Stimulated activated CD4-positive, alpha-beta T cell treated with anti-CD3 and anti-CD28 coated beads, TNF-alpha, amount 100 ng/mL, for 48 hours (primary cell): ENCODE measurements around the gene IDS.

Source experiments
- DNase-seq, 3 donors: peaks; one replicate each; pipeline ENCODE4 v3.0.0-alpha.2; 2020; ENCODE audit warnings: low read depth in 3 of 3

The IDS gene

DNA sequence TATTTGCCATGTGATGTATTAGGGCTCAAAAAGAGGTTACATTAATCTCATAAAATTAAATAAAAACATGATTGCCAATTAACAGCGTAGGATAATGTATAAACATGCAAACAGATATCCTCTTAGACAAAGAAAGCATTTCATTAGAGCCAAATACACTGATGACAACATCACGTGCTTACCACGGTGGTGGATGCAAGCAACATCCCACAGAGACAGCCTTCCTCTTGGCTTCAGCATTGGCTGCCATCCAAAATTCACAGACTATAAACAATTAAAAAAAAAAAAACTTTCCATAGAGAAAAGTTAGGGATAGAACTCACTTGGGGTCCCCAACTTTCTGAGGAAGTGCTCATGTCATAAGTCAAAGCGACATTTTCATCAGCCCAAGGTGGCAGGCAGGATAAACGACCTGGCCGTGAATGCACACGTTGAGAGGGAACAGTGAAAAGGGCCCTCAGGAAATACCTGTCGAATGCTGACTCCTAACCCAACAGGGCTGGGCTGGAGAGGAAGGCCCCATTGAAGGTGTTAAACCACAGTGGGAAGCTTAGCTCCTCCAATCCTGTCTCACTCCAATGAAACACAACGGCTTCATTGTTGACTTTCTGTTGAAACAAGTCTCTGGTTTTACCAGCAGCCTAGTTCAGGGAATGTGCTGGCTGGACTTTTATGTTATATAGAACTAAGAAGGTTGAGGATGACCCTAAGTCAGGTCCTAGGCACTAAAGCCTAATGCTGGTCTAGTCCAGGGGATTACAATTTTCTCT is 48.4 kb downstream of the IDS start:
- DNase-seq: no peak

DNA sequence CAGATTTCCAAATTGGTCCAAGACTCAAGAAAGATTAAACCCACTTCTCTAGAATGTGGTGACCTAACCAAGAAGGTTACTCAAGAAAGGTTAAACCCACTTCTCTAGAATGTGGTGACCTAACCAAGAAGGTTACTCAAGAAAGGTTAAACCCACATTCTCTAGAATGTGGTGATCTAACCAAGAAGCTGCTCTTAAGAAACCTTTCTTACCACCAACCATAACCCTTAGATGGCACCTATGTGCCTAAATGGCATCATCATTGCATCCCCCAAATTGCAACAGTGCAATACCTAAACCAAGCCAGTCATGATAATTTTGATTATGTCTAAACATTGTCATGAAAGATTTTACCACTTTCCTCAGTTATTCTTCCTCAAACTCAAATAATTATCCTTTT is 49.2 kb downstream of the IDS start:
- DNase-seq: no peak

DNA sequence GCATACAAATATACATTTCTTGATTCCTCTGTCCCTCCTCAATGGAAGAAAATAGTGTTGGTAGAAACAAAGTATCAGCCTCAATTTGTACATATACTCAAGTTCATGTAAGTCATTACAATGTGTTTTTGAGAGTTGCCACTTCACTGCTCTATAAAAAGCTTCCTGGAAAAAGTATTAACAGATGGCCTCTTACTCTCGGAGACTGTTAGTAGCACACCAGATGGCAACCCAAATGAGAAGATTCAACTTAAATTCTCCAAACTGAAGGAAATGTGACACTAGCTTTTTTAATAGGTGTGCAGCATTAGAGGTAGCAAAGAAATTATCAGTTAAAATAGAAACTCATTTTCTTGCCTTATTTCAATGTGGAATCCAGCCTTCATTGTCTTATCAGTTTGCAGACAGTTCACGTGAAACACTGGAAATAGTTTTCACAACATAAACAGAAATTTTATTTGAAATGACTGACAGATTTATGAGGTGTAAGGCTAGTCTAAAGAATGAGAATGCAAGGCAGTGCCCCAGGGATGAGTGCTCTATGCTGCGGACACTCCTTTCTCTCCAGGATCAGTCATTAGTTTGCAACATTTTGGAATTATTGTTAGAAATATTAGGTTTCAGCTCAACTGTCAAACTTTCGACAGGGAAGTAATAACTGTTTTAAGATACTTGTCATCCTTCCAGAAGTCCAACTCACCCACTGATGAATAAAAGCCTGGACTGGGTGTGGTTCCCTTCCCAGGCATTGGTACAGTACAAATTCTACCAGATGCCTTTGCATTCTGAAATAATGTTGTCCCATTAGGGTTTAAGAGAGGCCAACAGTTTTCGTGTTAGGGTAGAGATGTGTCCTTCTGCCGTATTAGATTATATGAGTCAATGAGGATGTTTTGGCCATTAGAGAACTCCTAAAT is 50.9 kb downstream of the IDS start:
- DNase-seq: no peak

DNA sequence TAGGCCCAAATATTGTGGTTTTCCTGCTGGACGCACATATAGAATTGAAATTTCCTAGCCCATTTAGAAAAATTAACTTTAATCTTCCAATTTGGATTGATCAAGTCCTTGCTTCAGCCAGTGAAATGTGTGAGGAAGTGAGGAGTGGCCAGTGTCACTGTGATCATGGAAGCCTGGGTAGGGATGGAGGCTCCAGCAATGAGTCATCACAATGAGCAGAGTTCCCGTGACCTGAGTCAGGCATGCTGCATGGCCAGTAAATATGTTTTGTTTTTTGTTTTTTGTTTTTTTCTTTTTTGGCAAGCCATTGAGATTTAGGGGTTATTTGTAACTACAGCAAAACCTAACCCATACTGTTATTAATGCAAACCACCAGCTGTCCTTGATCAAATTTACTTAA is 52.1 kb downstream of the IDS start:
- no peak for DNase-seq

DNA sequence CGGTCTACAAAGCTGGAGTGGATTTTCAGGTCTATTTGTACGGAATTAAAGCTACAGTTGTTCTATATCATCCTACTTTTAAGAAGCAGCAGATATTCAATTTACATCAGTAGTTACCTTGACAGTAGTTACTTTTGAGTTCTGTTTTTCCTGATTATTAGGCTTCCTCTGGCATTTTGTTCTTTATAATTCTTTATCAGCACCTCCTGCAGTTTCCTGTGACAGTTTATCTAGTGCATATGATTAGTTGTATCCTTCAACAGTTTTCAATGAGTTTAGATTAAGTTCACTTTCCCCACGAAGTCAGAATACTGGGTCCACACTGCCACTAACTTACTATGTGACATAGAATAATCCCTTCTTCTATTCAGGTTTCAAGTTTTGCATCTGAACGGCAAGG is 71.7 kb downstream of the IDS start:
- no peak for DNase-seq

DNA sequence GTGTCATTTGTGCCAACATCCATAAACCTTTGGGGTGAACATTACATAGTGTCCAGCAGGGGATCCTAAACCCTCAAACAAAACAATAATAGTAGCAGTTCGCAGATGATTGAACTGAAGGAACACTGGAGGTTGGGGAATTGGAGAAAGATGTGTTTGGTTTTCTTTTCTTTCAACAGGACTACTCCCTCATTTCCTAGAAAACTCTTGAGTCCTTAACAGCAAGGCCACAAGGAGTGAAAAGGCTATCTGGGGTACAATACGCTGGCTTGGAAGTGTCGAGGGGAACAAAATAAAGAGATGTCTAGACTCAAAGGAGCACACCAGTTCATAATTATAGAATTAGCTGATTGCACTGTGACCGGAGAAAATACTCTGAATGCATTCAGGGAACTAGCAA is 72.1 kb downstream of the IDS start:
- no peak for DNase-seq
